Measurements from ENCODE around the gene DTNBP1. TPM values are rescaled to one million over a fixed set of nuclear protein-coding genes. Genes with fewer than 3 reads are reported as not detected.

Gene DTNBP1
- total and polyA plus RNA-seq, 12 donors: 4.2 to 17.1 (median 9.0) TPM

DNA sequence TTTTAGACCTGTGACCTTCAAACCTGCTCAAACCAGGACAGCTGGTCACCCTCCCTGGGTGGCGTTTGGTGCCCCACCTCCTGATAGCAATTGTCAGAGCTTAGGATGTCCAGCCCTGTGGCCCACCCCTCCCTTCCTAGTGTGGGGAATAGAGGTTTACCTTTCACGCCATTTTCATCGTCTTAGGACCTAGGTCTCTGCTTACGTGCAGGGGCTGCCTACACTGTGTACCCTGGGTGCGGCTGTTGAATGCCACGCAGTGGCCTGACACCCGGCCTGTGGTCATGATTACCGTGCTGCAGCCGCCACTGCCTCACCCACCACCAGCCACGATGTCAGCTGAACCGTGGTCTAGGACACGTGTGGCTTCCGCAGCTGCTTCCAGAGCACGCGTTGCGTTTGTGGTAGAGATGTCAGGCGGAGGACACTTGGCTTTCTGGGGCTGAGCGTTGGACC, 157.3 kb downstream of the DTNBP1 start:
- TF ChIP-seq POLR2A (IDR thresholded peaks at IDR 0.05): no peak
- TF ChIP-seq, protein P1, sequence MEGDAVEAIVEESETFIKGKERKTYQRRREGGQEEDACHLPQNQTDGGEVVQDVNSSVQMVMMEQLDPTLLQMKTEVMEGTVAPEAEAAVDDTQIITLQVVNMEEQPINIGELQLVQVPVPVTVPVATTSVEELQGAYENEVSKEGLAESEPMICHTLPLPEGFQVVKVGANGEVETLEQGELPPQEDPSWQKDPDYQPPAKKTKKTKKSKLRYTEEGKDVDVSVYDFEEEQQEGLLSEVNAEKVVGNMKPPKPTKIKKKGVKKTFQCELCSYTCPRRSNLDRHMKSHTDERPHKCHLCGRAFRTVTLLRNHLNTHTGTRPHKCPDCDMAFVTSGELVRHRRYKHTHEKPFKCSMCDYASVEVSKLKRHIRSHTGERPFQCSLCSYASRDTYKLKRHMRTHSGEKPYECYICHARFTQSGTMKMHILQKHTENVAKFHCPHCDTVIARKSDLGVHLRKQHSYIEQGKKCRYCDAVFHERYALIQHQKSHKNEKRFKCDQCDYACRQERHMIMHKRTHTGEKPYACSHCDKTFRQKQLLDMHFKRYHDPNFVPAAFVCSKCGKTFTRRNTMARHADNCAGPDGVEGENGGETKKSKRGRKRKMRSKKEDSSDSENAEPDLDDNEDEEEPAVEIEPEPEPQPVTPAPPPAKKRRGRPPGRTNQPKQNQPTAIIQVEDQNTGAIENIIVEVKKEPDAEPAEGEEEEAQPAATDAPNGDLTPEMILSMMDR (IDR thresholded peaks at IDR 0.05): no peak
- no peaks in the 10 kb centered on the region for H3K9me3 ChIP-seq (replicated peaks in 1 of 3)
- WGBS, 4 donors: 86 to 93% (median 87%) methylated on average over 17 to 18 of the region's 18 CpGs
- H3K4me1 ChIP-seq (replicated peaks in 1 of 2): peaks cover 11 to 33% of the 10 kb centered on the region in 2 donors
- intact Hi-C loops (cut with DNase I): no loop called here
- H3K4me3 ChIP-seq: peak overlapping the region in 1 of 4 donors; percentile 28
- no peaks in the 10 kb centered on the region for H3K27me3 ChIP-seq
- peaks cover 0 to 23% of the 10 kb centered on the region in 2 donors for H3K36me3 ChIP-seq (replicated peaks in 1 of 2)
- peak in 2 of 7 donors; percentile 15 to 21 for DNase-seq
- H3K27ac ChIP-seq: peak overlapping the region in 3 of 5 donors; percentile 53 to 76 (median 74)

DNA sequence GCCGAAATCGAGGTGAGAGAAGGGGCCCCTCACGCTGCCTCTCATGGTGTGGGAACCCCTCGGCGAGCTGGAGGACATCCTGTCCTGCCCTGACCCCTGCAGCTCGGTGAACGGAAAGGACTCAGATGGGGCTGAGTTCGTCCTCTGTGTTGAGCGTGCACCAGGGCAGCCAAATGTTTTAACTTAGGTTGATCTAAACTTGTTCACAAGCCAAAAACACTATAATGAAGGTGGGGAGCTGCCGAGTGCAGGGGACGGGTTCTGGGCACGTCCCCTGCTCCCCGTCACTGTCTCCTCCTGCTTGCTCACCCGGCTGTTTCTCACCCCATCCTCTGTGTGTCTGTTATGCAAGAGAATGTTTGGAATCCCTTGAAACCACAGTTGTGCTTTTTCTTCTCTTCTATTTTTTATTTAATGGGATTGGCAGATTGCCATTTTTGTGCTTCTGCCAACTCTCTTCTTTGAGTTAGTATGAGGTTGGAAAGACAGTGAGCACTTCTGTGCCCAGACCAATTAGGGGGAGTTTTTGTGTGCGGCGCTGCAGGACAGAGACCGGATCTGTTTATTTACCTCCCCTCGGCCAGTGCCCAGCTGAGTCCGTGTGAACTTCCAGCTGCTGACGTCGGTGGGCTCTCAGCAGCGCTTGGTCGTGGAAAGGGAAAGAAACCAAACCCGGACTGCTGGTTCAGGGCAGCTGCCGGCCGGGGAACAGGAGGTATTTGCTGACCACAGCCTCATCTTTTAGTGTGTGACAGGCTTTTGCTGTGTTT, 158.1 kb downstream of the DTNBP1 start:
- intact Hi-C loops (cut with DNase I): no loop called here
- peaks cover 11 to 30% of the 10 kb centered on the region in 2 donors for H3K4me1 ChIP-seq (replicated peaks in 1 of 2)

DNA sequence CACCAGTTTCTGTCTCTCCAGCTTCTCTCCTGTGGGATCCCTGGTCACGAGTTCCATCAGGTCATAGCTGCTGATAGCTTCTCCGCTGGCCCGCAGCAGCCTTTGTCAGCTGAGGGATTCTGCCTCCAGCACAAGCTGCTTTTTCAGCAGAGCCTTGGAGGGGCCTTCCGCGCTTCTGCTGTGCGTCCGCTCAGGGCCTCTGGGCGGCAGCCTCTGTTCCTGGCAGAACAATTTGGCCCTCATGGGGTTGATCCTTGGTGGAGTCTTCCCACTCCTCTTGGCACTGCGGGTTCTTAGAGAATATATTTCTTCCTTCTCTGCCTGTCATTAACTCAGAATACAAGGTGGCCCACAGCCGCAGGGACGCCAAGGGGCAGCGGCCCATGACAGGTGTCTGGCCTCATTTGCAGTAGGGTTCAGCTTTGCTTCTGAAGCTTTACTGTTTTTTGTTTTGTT, 158.8 kb downstream of the DTNBP1 start:
- Histone ChIP-seq H3K36me3 (replicated peaks in 1 of 2) (peaks cover 0 to 23% of the 10 kb centered on the region in 2 donors), H3K4me1 (replicated peaks in 1 of 2) (peaks cover 11 to 30% of the 10 kb centered on the region in 2 donors), H3K4me3 (no peak overlapping the region), H3K9me3 (replicated peaks in 1 of 3) (no peaks in the 10 kb centered on the region), H3K27ac (peak overlapping the region in 3 of 5 donors; percentile 53 to 76 (median 74)), H3K27me3 (no peaks in the 10 kb centered on the region)
- peak in 3 of 7 donors; percentile 21 to 53 (median 44) for DNase-seq
- WGBS, 4 donors: 70 to 79% (median 75%) methylated on average over 5 to 12 of the region's 12 CpGs
- no peak for TF ChIP-seq POLR2A (IDR thresholded peaks at IDR 0.05)
- TF ChIP-seq, protein P1 (IDR thresholded peaks at IDR 0.05): no peak
- intact Hi-C loops (cut with DNase I): no loop called here

More for the DNA sequence above, 158.1 kb downstream of the DTNBP1 start:
- peaks cover 0 to 23% of the 10 kb centered on the region in 2 donors for H3K36me3 ChIP-seq (replicated peaks in 1 of 2)
- H3K27me3 ChIP-seq: no peaks in the 10 kb centered on the region
- TF ChIP-seq, protein P1 (IDR thresholded peaks at IDR 0.05): peak in 1 of 6 experiments; percentile 0
- TF ChIP-seq POLR2A (IDR thresholded peaks at IDR 0.05): no peak
- H3K27ac ChIP-seq: peak overlapping the region in 4 of 5 donors; percentile 7 to 76 (median 64)
- DNase-seq: peak; percentile 59 to 90 (median 82)
- WGBS, 4 donors: 16 to 27% (median 18%) methylated on average over 24 to 26 of the region's 26 CpGs
- no peaks in the 10 kb centered on the region for H3K9me3 ChIP-seq (replicated peaks in 1 of 3)
- H3K4me3 ChIP-seq: peak overlapping the region in 2 of 4 donors; percentile 4 to 28

DNA sequence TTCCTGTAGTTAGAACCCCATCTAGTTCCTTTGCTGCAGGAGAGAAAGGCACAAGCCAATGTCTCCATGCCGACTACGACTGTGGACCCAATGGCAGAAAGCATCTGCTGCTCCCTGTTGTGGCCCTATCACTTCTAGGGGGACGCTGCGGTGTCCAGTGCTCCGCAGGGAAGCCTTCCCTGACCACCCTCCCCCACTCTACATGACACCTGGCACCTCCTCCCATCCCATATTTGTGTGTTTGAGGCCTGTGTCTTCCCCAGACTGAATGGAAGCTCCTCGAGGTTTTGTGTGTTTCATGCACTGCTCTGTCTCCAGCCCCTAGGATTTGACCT, 159.5 kb downstream of the DTNBP1 start:
- TF ChIP-seq POLR2A (IDR thresholded peaks at IDR 0.05): no peak
- TF ChIP-seq, protein P1 (IDR thresholded peaks at IDR 0.05): no peak
- Histone ChIP-seq H3K36me3 (replicated peaks in 1 of 2) (peaks cover 0 to 22% of the 10 kb centered on the region in 2 donors), H3K4me1 (replicated peaks in 1 of 2) (peaks cover 11 to 30% of the 10 kb centered on the region in 2 donors), H3K27me3 (no peaks in the 10 kb centered on the region), H3K9me3 (replicated peaks in 1 of 3) (no peaks in the 10 kb centered on the region), H3K27ac (no peak overlapping the region), H3K4me3 (no peak overlapping the region)
- peak in 2 of 7 donors; percentile 10 to 39 for DNase-seq
- 93 to 96% (median 95%) methylated on average over 6 of the region's 6 CpGs for WGBS, 4 donors
- intact Hi-C loops (cut with DNase I): no loop called here

Data from adrenal gland (tissue), 12 donors.